ENCODE measurements around the gene ZFYVE19.
"Not testable (repeated sequence)": the region's sequence is repeated elsewhere in the genome, so short reads cannot be mapped to it uniquely, and the experiment has no call there.

Gene ZFYVE19

GRCh38 chr15:40846841-40847222 is 39.9 kb downstream of the ZFYVE19 start:
- no peak for DNase-seq (ENCODE audit: low read depth in 3 of 3)

GRCh38 chr15:40847223-40847961 is 40.5 kb downstream of the ZFYVE19 start:
- no peak for DNase-seq (ENCODE audit: low read depth in 3 of 3)

GRCh38 chr15:40850576-40851112 is 43.8 kb downstream of the ZFYVE19 start:
- DNase-seq (ENCODE audit: low read depth in 3 of 3) = no peak

GRCh38 chr15:40852529-40852928 is 45.6 kb downstream of the ZFYVE19 start:
- DNase-seq (ENCODE audit: low read depth in 3 of 3) = no peak

GRCh38 chr15:40853241-40853890 is 46.5 kb downstream of the ZFYVE19 start:
- no peak for DNase-seq (ENCODE audit: low read depth in 3 of 3)

- DNase-seq (ENCODE audit: low read depth in 3 of 3) = no peak
These were observed 47.3 kb downstream of the ZFYVE19 start for GRCh38 chr15:40854161-40854560.

- no peak for DNase-seq (ENCODE audit: low read depth in 3 of 3)
These were observed 48.9 kb downstream of the ZFYVE19 start for GRCh38 chr15:40855706-40856234.

GRCh38 chr15:40856746-40857145 is 49.9 kb downstream of the ZFYVE19 start:
- no peak for DNase-seq (ENCODE audit: low read depth in 3 of 3)

- DNase-seq (ENCODE audit: low read depth in 3 of 3) = peak; percentile 62 to 76 (median 65)
These were observed 50.9 kb downstream of the ZFYVE19 start for GRCh38 chr15:40857601-40858341.

- DNase-seq (ENCODE audit: low read depth in 3 of 3) = no peak
These were observed 51.8 kb downstream of the ZFYVE19 start for GRCh38 chr15:40858706-40859105.

- peak; percentile 73 to 87 (median 75) for DNase-seq (ENCODE audit: low read depth in 3 of 3)
These were observed 52.4 kb downstream of the ZFYVE19 start for GRCh38 chr15:40859206-40859851.

GRCh38 chr15:40861147-40861546 is 54.3 kb downstream of the ZFYVE19 start:
- DNase-seq (ENCODE audit: low read depth in 3 of 3) = not testable (repeated sequence)

GRCh38 chr15:40863660-40864270 is 56.9 kb downstream of the ZFYVE19 start:
- DNase-seq (ENCODE audit: low read depth in 3 of 3) = no peak
